ENCODE data around the gene WNK2.
"Not testable (repeated sequence)": the region's sequence is repeated elsewhere in the genome, so short reads cannot be mapped to it uniquely, and the experiment has no call there.

WNK2 gene

GRCh38 chr9:93329629-93330280, 145.8 kb downstream of the WNK2 start:
- no peaks in the 10 kb centered on the region for H3K9me3 ChIP-seq
- no peak for TF ChIP-seq CTCF (IDR thresholded peaks at IDR 0.05; ENCODE audit: low read depth, low read length)
- no peak overlapping the region for H3K4me3 ChIP-seq (ENCODE audit: low read depth, low read length)
- no peaks in the 10 kb centered on the region for H3K4me1 ChIP-seq
- no peaks in the 10 kb centered on the region for H3K36me3 ChIP-seq
- DNase-seq = no peak
- H3K27me3 ChIP-seq = no peaks in the 10 kb centered on the region

- Histone ChIP-seq H3K36me3 (no peaks in the 10 kb centered on the region), H3K27me3 (no peaks in the 10 kb centered on the region), H3K4me3 (ENCODE audit: low read depth, low read length) (no peak overlapping the region), H3K9me3 (no peaks in the 10 kb centered on the region; the same call in 1 of the 2 replicates), H3K4me1 (no peaks in the 10 kb centered on the region)
- TF ChIP-seq CTCF (IDR thresholded peaks at IDR 0.05; ENCODE audit: low read depth, low read length) = no peak
- DNase-seq = no peak
Observed at GRCh38 chr9:93332317-93332716, 148.4 kb downstream of the WNK2 start.

GRCh38 chr9:93336720-93337119, 152.8 kb downstream of the WNK2 start:
- H3K4me1 ChIP-seq = no peaks in the 10 kb centered on the region
- no peak overlapping the region for H3K4me3 ChIP-seq (ENCODE audit: low read depth, low read length)
- no peak for TF ChIP-seq CTCF (IDR thresholded peaks at IDR 0.05; ENCODE audit: low read depth, low read length)
- DNase-seq = no peak
- no peaks in the 10 kb centered on the region; the same call in 1 of the 2 replicates for H3K9me3 ChIP-seq
- no peaks in the 10 kb centered on the region for H3K36me3 ChIP-seq
- H3K27me3 ChIP-seq = no peaks in the 10 kb centered on the region

- DNase-seq; H3K9me3 ChIP-seq; H3K4me3 ChIP-seq (ENCODE audit: low read depth, low read length): not testable (repeated sequence)
Observed at GRCh38 chr9:93338196-93338595, 154.3 kb downstream of the WNK2 start.

GRCh38 chr9:93340091-93340490, 156.2 kb downstream of the WNK2 start:
- Histone ChIP-seq H3K4me1 (no peaks in the 10 kb centered on the region), H3K4me3 (ENCODE audit: low read depth, low read length) (no peak overlapping the region), H3K9me3 (no peaks in the 10 kb centered on the region; the same call in 1 of the 2 replicates), H3K27me3 (no peaks in the 10 kb centered on the region), H3K36me3 (no peaks in the 10 kb centered on the region)
- TF ChIP-seq CTCF (IDR thresholded peaks at IDR 0.05; ENCODE audit: low read depth, low read length) = no peak
- DNase-seq = no peak

More at GRCh38 chr9:93338196-93338595, 154.3 kb downstream of the WNK2 start:
- H3K4me1 ChIP-seq, H3K36me3 ChIP-seq, H3K27me3 ChIP-seq: not testable (repeated sequence)

GRCh38 chr9:93341820-93342219, 157.9 kb downstream of the WNK2 start:
- DNase-seq; H3K4me3 ChIP-seq (ENCODE audit: low read depth, low read length); H3K4me1 ChIP-seq; H3K36me3 ChIP-seq; H3K9me3 ChIP-seq: not testable (repeated sequence)
- peaks cover 11% of the 10 kb centered on the region for H3K27me3 ChIP-seq

- H3K27me3 ChIP-seq = peaks cover 12% of the 10 kb centered on the region
- not testable (repeated sequence) for H3K4me1 ChIP-seq; H3K36me3 ChIP-seq; H3K4me3 ChIP-seq (ENCODE audit: low read depth, low read length); H3K9me3 ChIP-seq; DNase-seq
Observed at GRCh38 chr9:93342428-93342827, 158.5 kb downstream of the WNK2 start.

GRCh38 chr9:93343663-93344062, 159.7 kb downstream of the WNK2 start:
- no peak for TF ChIP-seq CTCF (IDR thresholded peaks at IDR 0.05; ENCODE audit: low read depth, low read length)

More at GRCh38 chr9:93343663-93344062, 159.7 kb downstream of the WNK2 start:
- Histone ChIP-seq H3K4me3 (ENCODE audit: low read depth, low read length) (no peak overlapping the region), H3K4me1 (no peaks in the 10 kb centered on the region), H3K27me3 (peaks cover 12% of the 10 kb centered on the region), H3K9me3 (no peaks in the 10 kb centered on the region), H3K36me3 (no peaks in the 10 kb centered on the region)
- no peak for DNase-seq
